Brain microvascular endothelial cell (primary cell): ENCODE measurements around the gene FBRSL1.
"Not testable (repeated sequence)": the region's sequence is repeated elsewhere in the genome, so short reads cannot be mapped to it uniquely, and the experiment has no call there.

Experiments
- DNase-seq: peaks from one replicate; pipeline ENCODE4 v3.0.0-alpha.2; 2020
- H3K27ac ChIP-seq: fragments of 250-450 bp; sonication (Bioruptor Pico); 2 replicates; pipeline ENCODE4 v1.5.1; 2020; ENCODE audit warnings: mild to moderate bottlenecking, moderate library complexity
- H3K27me3 ChIP-seq: fragments of 250-450 bp; sonication (Bioruptor Pico); replicated peaks from 2 replicates; pipeline ENCODE4 v1.5.1; 2020; ENCODE audit warnings: mild to moderate bottlenecking
- H3K36me3 ChIP-seq: fragments of 250-450 bp; sonication (Bioruptor Pico); replicated peaks from 2 replicates; pipeline ENCODE4 v1.5.1; 2020; ENCODE audit warnings: mild to moderate bottlenecking
- H3K4me3 ChIP-seq: 2 replicates; pipeline ENCODE4 v1.5.1; 2011; ENCODE audit warnings: low read depth, mild to moderate bottlenecking, control low read depth, low read length, moderate library complexity
- in situ Hi-C: cut with HindIII; loops from 2 replicates; pipeline ENCODE4 v1.10.0; 2017; ENCODE audit warnings: low sequenced_read_pairs, low pct_ligation_motif_present
- TF ChIP-seq, protein P1 (sequence below): IDR thresholded peaks from 2 replicates; pipeline ENCODE4 v1.5.1; 2011; ENCODE audit warnings: low read depth, mild to moderate bottlenecking, moderate library complexity, low read length, control low read depth, inconsistent platforms; ENCODE audit errors: missing control alignments

Gene FBRSL1

DNA sequence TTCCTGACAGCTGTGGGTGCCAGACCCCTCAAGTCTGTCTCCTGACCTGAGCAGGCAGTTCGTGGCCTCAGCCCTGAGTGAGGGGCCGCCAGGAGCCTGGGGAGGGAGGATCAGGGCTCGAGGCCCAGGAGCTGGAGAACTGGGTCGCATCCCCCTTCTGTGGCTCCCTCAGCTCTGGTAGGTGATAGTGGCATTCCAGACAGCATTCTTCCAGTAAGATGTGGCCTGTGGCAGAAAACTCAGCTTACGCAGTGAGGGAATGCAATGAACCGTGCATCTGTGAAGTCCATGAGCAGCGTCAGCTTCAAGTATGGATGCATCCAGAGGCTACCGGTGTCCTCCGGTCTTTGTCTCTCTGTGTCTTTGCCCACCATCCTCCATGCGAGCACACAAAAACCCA is 28.4 kb upstream of the FBRSL1 start:
- no peak overlapping the region for H3K27ac ChIP-seq
- in situ Hi-C loops = no loop called here
- TF ChIP-seq, protein P1, sequence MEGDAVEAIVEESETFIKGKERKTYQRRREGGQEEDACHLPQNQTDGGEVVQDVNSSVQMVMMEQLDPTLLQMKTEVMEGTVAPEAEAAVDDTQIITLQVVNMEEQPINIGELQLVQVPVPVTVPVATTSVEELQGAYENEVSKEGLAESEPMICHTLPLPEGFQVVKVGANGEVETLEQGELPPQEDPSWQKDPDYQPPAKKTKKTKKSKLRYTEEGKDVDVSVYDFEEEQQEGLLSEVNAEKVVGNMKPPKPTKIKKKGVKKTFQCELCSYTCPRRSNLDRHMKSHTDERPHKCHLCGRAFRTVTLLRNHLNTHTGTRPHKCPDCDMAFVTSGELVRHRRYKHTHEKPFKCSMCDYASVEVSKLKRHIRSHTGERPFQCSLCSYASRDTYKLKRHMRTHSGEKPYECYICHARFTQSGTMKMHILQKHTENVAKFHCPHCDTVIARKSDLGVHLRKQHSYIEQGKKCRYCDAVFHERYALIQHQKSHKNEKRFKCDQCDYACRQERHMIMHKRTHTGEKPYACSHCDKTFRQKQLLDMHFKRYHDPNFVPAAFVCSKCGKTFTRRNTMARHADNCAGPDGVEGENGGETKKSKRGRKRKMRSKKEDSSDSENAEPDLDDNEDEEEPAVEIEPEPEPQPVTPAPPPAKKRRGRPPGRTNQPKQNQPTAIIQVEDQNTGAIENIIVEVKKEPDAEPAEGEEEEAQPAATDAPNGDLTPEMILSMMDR = no peak
- no peak overlapping the region for H3K4me3 ChIP-seq
- no peak for DNase-seq
- no peaks in the 10 kb centered on the region for H3K27me3 ChIP-seq
- no peaks in the 10 kb centered on the region for H3K36me3 ChIP-seq

DNA sequence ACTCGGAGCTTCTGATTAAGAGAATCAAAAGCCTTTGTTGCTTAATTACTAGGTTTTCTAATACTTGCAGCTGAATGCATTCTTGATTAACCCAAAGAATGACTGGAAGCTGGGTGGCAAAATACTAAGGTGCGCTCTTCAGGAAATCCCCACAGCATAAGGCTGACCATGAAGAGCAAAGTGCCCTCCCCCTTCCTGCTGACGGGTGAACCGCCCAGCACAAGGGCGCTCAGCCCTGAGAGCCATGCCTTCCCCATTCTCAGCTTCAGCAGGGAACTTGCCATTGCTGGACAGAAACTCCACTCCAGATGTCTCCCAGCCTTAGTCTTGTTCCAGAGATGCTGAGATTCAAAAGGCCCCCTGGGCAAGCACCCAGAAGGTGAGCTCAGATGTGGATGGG is 27.2 kb upstream of the FBRSL1 start:
- Histone ChIP-seq H3K27me3 (no peaks in the 10 kb centered on the region), H3K4me3 (no peak overlapping the region), H3K27ac (no peak overlapping the region), H3K36me3 (no peaks in the 10 kb centered on the region)
- in situ Hi-C loops = no loop called here
- TF ChIP-seq, protein P1 = no peak
- no peak for DNase-seq

DNA sequence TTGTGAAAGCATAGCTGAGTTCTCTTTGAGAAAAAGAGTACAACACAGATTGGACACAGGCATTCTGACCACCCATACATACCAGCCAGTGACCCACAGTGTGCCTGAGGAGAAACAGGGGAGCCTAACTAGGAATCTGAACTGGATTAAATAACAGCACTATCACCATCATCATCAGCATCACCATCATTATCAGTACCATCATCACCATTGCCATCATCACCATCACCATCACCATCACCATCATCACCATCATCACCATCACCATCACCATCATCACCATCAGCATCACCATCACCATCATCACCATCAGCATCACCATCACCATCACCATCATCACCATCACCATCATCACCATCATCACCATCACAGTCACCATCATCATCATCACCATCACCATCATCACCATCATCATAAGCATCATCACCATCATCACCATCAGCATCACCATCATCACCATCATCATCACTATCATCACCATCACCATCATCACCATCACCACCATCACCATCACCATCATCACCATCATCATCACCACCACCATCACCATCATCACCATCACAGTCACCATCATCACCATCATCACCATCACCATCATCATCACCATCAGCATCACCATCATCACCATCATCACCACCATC is 26.5 kb upstream of the FBRSL1 start:
- in situ Hi-C loops = not testable (repeated sequence)

DNA sequence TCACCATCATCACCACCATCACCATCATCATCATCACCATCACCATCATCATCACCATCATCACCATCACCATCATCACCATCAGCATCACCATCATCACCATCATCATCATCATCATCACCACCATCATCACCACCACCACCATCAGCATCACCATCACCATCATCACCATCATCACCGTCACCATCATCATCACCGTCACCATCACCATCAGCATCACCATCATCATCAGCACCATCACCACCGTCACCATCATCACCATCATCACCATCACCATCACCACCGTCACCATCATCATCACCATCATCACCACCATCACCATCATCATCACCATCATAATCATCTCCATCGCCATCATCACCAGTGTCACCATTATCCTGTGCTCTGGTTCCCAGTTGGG is 25.6 kb upstream of the FBRSL1 start:
- H3K27ac ChIP-seq, H3K27me3 ChIP-seq, H3K36me3 ChIP-seq, DNase-seq, H3K4me3 ChIP-seq, in situ Hi-C loops: not testable (repeated sequence)

More for the DNA sequence above, 26.5 kb upstream of the FBRSL1 start:
- not testable (repeated sequence) for H3K36me3 ChIP-seq, H3K4me3 ChIP-seq, H3K27me3 ChIP-seq, H3K27ac ChIP-seq, DNase-seq

- peaks cover 2% of the 10 kb centered on the region for H3K27me3 ChIP-seq
- no peak overlapping the region for H3K27ac ChIP-seq
- DNase-seq = no peak
- H3K36me3 ChIP-seq = no peaks in the 10 kb centered on the region
- TF ChIP-seq, protein P1 = no peak
- no peak overlapping the region for H3K4me3 ChIP-seq
- in situ Hi-C loops = no loop called here
Observed at GRCh38 chr12:132464820-132465219, 25.1 kb upstream of the FBRSL1 start.

DNA sequence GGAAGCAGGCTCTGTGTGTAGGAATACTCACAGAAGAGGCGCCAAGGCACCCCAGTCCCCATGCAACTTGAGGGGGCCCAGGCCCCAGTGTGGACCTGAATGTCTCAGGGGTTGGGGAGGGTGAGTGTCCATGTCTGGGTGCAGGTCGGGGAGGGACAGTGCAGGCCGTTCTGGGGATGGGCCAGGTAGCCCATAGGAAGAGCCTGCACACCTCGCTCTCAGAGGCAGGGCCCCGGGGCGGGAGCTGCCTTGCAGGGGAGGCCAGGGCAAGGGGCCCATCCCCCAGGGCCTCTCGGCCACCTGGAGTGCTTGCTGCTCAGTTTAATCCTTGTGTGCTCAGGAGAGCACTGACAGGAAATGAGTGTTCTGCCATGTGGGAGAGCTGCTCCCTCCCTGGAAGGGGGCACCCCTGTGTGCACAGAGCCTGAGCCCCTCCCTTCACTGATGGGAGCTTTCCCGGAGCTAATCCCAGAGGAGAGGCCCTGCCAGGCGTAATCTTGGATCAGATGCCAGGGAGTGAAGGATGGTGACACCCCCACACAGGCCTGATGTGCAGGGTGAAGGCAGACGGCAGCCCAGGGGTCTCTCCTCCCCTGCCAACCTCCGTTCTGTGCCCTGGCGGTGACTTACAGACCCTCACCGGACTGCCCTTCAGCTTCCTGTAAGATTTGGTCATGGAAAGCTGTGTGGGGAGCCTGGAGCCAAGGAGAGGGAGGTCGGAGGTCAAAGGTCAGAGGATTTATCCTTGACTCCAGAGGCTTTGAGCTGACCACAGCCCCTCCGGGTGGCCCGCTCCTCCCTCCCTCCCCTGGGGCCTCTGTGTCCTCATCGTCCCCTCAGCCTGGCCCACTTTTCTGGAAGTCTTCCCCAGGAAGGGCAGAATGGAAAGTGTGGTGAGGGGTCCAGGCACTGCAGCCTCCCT is 24.4 kb upstream of the FBRSL1 start:
- TF ChIP-seq, protein P1 = no peak
- in situ Hi-C loops = no loop called here
- no peaks in the 10 kb centered on the region for H3K36me3 ChIP-seq
- no peak for DNase-seq
- H3K27ac ChIP-seq = no peak overlapping the region
- no peak overlapping the region for H3K4me3 ChIP-seq
- H3K27me3 ChIP-seq = peaks cover 2% of the 10 kb centered on the region
